CD14-positive monocyte (primary cell): ENCODE measurements around the gene PCED1B. TPM values are rescaled to one million over a fixed set of nuclear protein-coding genes. Genes with fewer than 3 reads are reported as not detected.

ENCODE experiments used
- DNase-seq, 3 donors: peaks; one replicate each; pipeline ENCODE4 v3.0.0-alpha.2; 2011 to 2022
- H2AFZ ChIP-seq: 2 replicates; pipeline ENCODE4 v1.6.0; 2012; ENCODE audit warnings: mild to moderate bottlenecking, low read depth, low read length, inconsistent platforms; ENCODE audit not compliant: insufficient read depth, poor library complexity, severe bottlenecking
- H3K27ac ChIP-seq, 2 donors: 1 replicate in 1 of 2; 2 replicates in 1 of 2; pipeline ENCODE4 v1.5.1; 2012 to 2013; ENCODE audit warnings: low read length in 2 of 2, control low read depth in 1 of 2, inconsistent platforms in 1 of 2, low read depth in 1 of 2, mild to moderate bottlenecking in 1 of 2
- H3K27me3 ChIP-seq, 2 donors: one replicate each; pipeline versions ENCODE4 v1.6.0 to v1.6.1; 2011 to 2013; ENCODE audit warnings: low read length in 2 of 2; ENCODE audit not compliant: control insufficient read depth in 2 of 2, insufficient read depth in 2 of 2
- H3K36me3 ChIP-seq, 2 donors: replicated peaks in 1 of 2; 1 replicate in 1 of 2; 2 replicates in 1 of 2; pipeline versions ENCODE4 v1.5.1 to v1.6.1; 2012 to 2013; ENCODE audit warnings: low read length in 2 of 2, control low read depth in 1 of 2, inconsistent platforms in 1 of 2, mild to moderate bottlenecking in 1 of 2; ENCODE audit not compliant: insufficient read depth in 2 of 2, control insufficient read depth in 1 of 2
- H3K4me1 ChIP-seq, 2 donors: 1 replicate in 1 of 2; 2 replicates in 1 of 2; pipeline versions ENCODE4 v1.5.1 to v1.6.1; 2012 to 2013; ENCODE audit warnings: low read length in 2 of 2, control low read depth in 1 of 2, inconsistent platforms in 1 of 2, mild to moderate bottlenecking in 1 of 2, moderate library complexity in 1 of 2; ENCODE audit not compliant: insufficient read depth in 2 of 2, control insufficient read depth in 1 of 2
- H3K4me2 ChIP-seq: replicated peaks from 2 replicates; pipeline ENCODE3; 2012; ENCODE audit warnings: low read length, moderate library complexity, mild to moderate bottlenecking; ENCODE audit not compliant: poor library complexity, severe bottlenecking; ENCODE audit errors: extremely low read depth
- H3K4me3 ChIP-seq, 3 experiments: fragments of 200-600 bp in 1 of 3; sonication (generic) in 1 of 3; replicated peaks in 1 of 3; 1 replicate in 2 of 3; 2 replicates in 1 of 3; pipeline ENCODE4 v1.5.1; 2011 to 2013; ENCODE audit warnings: low read length in 3 of 3, mild to moderate bottlenecking in 3 of 3, control low read depth in 2 of 3, low read depth in 2 of 3, inconsistent platforms in 1 of 3, moderate library complexity in 1 of 3
- H3K79me2 ChIP-seq: 2 replicates; pipeline ENCODE4 v1.6.0; 2012; ENCODE audit warnings: mild to moderate bottlenecking, control low read depth, inconsistent platforms, low read length, moderate library complexity; ENCODE audit not compliant: insufficient read depth
- H3K9ac ChIP-seq: 2 replicates; pipeline ENCODE4 v1.6.0; 2017; ENCODE audit warnings: low read length, mild to moderate bottlenecking; ENCODE audit not compliant: insufficient read depth, poor library complexity, severe bottlenecking
- H3K9me3 ChIP-seq, 2 donors: replicated peaks in 1 of 2; 1 replicate in 1 of 2; 2 replicates in 1 of 2; pipeline versions ENCODE4 v1.5.1 to v1.6.1; 2012 to 2013; ENCODE audit warnings: low read length in 2 of 2, control low read depth in 1 of 2; ENCODE audit not compliant: control insufficient read depth in 1 of 2, insufficient read depth in 1 of 2
- H4K20me1 ChIP-seq: 2 replicates; pipeline ENCODE4 v1.6.0; 2012; ENCODE audit warnings: mild to moderate bottlenecking, low read length, control low read depth, moderate library complexity; ENCODE audit not compliant: insufficient read depth
- H3K27ac Mint-ChIP-seq, 7 donors: one replicate each; pipeline ENCODE4 v1.8.0; 2020; ENCODE audit warnings: mild to moderate bottlenecking in 7 of 7, mixed read lengths in 7 of 7, moderate library complexity in 6 of 7, inconsistent platforms in 2 of 7
- H3K27me3 Mint-ChIP-seq, 3 donors: one replicate each; pipeline ENCODE4 v1.8.0; 2021 to 2022; ENCODE audit warnings: low read depth in 3 of 3, mild to moderate bottlenecking in 3 of 3, mixed read lengths in 3 of 3, moderate library complexity in 3 of 3, inconsistent platforms in 1 of 3
- H3K36me3 Mint-ChIP-seq, 2 donors: one replicate each; pipeline ENCODE4 v1.8.0; 2020; ENCODE audit warnings: mixed read lengths in 2 of 2, inconsistent platforms in 1 of 2, mild to moderate bottlenecking in 1 of 2
- H3K4me1 Mint-ChIP-seq: one replicate; pipeline ENCODE4 v1.8.0; 2020; ENCODE audit warnings: mild to moderate bottlenecking, mixed read lengths
- H3K4me3 Mint-ChIP-seq, 2 donors: one replicate each; pipeline ENCODE4 v1.8.0; 2020; ENCODE audit warnings: mild to moderate bottlenecking in 2 of 2, mixed read lengths in 2 of 2, moderate library complexity in 1 of 2
- H3K9me3 Mint-ChIP-seq, 7 donors: one replicate each; pipeline ENCODE4 v1.8.0; 2020 to 2022; ENCODE audit warnings: mixed read lengths in 7 of 7, mild to moderate bottlenecking in 6 of 7, moderate library complexity in 6 of 7, inconsistent platforms in 2 of 7
- WGBS: methylation state at CpG from one replicate; pipeline ENCODE4 v1.1.5; 2013; ENCODE audit warnings: missing lambda C conversion rate; ENCODE audit not compliant: insufficient coverage; 5-methylcytosine and 5-hydroxymethylcytosine counted together
- intact Hi-C, 2 donors: fragments of 100-400 bp; cut with micrococcal nuclease; formaldehyde crosslinking; loops; one replicate each; pipeline versions ENCODE4 v1.15.0 to v1.15.1; 2023
- polyA plus RNA-seq, 3 donors: library from polyadenylated mRNA; depleted of rRNA in 1 of 3; unstranded in 2 of 3; stranded (reverse) in 1 of 3; fragments of 300-500 nt in 2 of 3; fragments of >200 nt in 1 of 3; fragmentation: Illumina TruSeq in 2 of 3; gene quantifications; 1 replicate in 2 of 3; 2 replicates in 1 of 3; pipeline ENCODE4 v1.2.3, GENCODE V29; 2012 to 2021
- TF ChIP-seq, protein P1 (sequence below): fragments of 200-600 bp; IDR thresholded peaks from one replicate; pipeline ENCODE4 v1.8.0; 2022; ENCODE audit warnings: antibody characterized with exemption, mild to moderate bottlenecking

The PCED1B gene
- polyA plus RNA-seq, 3 donors: 0.10 to 0.65 TPM; not detected in 1

GRCh38 chr12:47207829-47208248 lies 128.4 kb downstream of the PCED1B start:
- Mint-ChIP-seq H3K27ac (peak overlapping the region; percentile 83 to 93 (median 86)), H3K27me3 (peaks cover 0 to 2% (median 0%) of the 10 kb centered on the region in 3 donors), H3K9me3 (peaks cover 0 to 6% (median 0%) of the 10 kb centered on the region in 7 donors), H3K4me1 (peaks cover 46% of the 10 kb centered on the region), H3K4me3 (peak overlapping the region in 1 of 2 donors; percentile 53), H3K36me3 (peaks cover 27 to 28% of the 10 kb centered on the region in 2 donors)
- Histone ChIP-seq H3K4me2 (peak overlapping the region; percentile 46), H3K4me1 (peaks cover 41 to 46% of the 10 kb centered on the region in 2 donors), H3K9me3 (no peaks in the 10 kb centered on the region), H3K9ac (no peak overlapping the region), H3K27ac (peak overlapping the region; percentile 39 to 69), H3K27me3 (no peaks in the 10 kb centered on the region), H3K36me3 (peaks cover 0 to 13% of the 10 kb centered on the region in 2 donors), H2AFZ (no peak overlapping the region), H3K79me2 (peaks cover 11% of the 10 kb centered on the region), H4K20me1 (no peaks in the 10 kb centered on the region), H3K4me3 (peak overlapping the region in 1 of 3 experiments; percentile 7)
- peak; percentile 18 to 38 (median 20) for DNase-seq
- TF ChIP-seq, protein P1, sequence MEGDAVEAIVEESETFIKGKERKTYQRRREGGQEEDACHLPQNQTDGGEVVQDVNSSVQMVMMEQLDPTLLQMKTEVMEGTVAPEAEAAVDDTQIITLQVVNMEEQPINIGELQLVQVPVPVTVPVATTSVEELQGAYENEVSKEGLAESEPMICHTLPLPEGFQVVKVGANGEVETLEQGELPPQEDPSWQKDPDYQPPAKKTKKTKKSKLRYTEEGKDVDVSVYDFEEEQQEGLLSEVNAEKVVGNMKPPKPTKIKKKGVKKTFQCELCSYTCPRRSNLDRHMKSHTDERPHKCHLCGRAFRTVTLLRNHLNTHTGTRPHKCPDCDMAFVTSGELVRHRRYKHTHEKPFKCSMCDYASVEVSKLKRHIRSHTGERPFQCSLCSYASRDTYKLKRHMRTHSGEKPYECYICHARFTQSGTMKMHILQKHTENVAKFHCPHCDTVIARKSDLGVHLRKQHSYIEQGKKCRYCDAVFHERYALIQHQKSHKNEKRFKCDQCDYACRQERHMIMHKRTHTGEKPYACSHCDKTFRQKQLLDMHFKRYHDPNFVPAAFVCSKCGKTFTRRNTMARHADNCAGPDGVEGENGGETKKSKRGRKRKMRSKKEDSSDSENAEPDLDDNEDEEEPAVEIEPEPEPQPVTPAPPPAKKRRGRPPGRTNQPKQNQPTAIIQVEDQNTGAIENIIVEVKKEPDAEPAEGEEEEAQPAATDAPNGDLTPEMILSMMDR: no peak
- 0% methylated on average over 1 of the region's 3 CpGs for WGBS
- intact Hi-C loops: loop anchor here in 1 of 2 donors (5.0 to 10.0 kb wide), 2 partner anchors 69 to 197 kb away; no protein-coding TSS in a partner anchor

DNA sequence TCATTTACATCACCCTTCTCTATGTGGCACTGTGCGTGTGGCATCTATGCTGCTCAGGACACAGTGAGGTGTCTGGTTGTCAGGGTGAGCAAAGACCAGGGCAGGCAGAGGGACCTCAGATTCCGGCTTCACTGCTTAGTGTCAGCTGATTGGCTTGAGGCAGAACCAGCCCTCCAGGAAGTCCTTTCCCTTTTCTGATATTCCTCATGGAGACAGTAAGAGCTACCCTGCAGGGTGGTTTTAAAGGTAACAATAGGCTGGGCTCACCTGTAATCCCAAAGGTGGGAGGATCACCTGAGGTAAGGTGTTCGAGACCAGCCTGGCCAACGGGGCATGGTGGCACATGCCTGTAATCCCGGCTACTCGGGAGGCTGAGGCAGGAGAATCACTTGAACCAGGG lies 129.6 kb downstream of the PCED1B start:
- TF ChIP-seq, protein P1: no peak
- Mint-ChIP-seq H3K27me3 (peaks cover 0 to 2% (median 0%) of the 10 kb centered on the region in 3 donors), H3K9me3 (peaks cover 0 to 6% (median 0%) of the 10 kb centered on the region in 7 donors), H3K4me1 (peaks cover 52% of the 10 kb centered on the region), H3K27ac (peak overlapping the region in 4 of 7 donors; percentile 53 to 85 (median 76)), H3K4me3 (no peak overlapping the region), H3K36me3 (peaks cover 27 to 28% of the 10 kb centered on the region in 2 donors)
- H3K79me2 ChIP-seq: peaks cover 21% of the 10 kb centered on the region
- H3K9ac ChIP-seq: no peak overlapping the region
- no peak overlapping the region for H3K4me3 ChIP-seq
- H4K20me1 ChIP-seq: no peaks in the 10 kb centered on the region
- WGBS: 97% methylated on average over 6 of the region's 6 CpGs
- H3K4me2 ChIP-seq: no peak overlapping the region
- peaks cover 41 to 46% of the 10 kb centered on the region in 2 donors for H3K4me1 ChIP-seq
- intact Hi-C loops: loop anchor here in 1 of 2 donors (5.0 to 10.0 kb wide), 2 partner anchors 68 to 196 kb away; no protein-coding TSS in a partner anchor
- DNase-seq: no peak
- no peak overlapping the region for H2AFZ ChIP-seq
- H3K27ac ChIP-seq: peak overlapping the region in 1 of 2 donors; percentile 22
- H3K27me3 ChIP-seq: no peaks in the 10 kb centered on the region
- H3K9me3 ChIP-seq: no peaks in the 10 kb centered on the region
- H3K36me3 ChIP-seq: peaks cover 0 to 13% of the 10 kb centered on the region in 2 donors
